Hematopoietic multipotent progenitor cell treated with erythropoietin and hydrocortisone succinate and interleukin-3 and kit ligand, for 17 days (in vitro differentiated cells): ENCODE results near the gene H3-3A.
A peak's percentile ranks its signal among the peaks of the same experiment; 100 is the strongest.

Source experiments
- DNase-seq: peaks from one replicate; pipeline ENCODE4 v3.0.0-alpha.2; 2015; ENCODE audit warnings: low spot score

H3-3A gene

DNA sequence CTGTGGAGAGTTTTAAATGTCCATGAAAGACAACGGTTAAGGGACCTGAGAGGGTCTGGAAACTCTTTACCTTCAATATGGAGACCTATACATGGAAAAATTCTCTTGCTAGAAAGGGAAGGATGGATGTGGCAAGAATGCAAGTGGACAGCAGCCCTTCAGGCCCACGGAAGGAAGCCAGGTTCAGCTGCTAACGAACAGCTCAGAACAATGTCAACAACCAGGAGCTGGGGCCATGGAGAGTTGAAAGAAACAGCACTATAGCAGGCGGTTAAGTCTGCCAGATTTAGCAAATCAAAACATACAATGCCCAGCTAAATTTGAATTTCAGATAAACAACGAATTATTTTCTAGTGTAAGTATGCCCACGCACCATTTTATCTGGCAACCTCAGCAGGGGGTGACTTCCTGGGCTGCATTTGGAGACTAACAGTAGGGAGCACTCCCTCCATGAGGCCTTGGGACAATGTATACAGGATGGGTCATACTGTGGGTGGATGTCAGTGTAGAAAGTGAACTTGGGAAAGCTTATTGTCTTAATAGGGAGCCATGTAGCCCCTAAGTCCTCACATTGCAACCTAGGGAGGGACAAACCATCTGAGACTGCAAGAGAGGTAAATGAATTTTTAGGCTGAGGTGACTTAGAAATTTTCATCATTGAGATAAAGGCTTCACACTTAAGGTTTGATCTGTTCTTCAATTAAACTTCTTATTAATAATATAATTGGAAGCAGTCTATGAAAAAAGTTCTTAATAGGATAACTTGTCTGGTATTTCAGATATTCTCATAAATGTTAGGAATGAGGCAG is 7.8 kb upstream of the H3-3A start:
- DNase-seq: no peak

DNA sequence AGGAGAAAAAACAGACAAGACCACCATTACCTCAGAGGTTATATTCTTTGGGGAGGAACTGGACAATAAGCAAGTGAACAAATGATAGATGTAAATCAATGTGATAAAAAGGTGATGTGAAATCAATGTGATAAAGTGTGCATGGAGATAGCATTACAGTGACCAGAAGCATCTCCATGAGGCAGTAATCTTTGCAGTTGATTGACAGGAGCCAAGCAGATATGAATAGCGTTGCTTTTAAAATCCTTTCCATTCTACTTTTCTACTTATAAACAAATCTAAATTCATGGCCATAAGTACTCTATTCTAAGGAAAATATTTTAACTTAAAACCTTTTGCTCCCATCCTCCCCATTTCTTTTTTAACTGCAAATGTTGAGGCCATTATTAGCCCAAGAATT is 2.8 kb upstream of the H3-3A start:
- no peak for DNase-seq

- no peak for DNase-seq
Measured at GRCh38 chr1:226060427-226060826, 2.1 kb upstream of the H3-3A start.

DNA sequence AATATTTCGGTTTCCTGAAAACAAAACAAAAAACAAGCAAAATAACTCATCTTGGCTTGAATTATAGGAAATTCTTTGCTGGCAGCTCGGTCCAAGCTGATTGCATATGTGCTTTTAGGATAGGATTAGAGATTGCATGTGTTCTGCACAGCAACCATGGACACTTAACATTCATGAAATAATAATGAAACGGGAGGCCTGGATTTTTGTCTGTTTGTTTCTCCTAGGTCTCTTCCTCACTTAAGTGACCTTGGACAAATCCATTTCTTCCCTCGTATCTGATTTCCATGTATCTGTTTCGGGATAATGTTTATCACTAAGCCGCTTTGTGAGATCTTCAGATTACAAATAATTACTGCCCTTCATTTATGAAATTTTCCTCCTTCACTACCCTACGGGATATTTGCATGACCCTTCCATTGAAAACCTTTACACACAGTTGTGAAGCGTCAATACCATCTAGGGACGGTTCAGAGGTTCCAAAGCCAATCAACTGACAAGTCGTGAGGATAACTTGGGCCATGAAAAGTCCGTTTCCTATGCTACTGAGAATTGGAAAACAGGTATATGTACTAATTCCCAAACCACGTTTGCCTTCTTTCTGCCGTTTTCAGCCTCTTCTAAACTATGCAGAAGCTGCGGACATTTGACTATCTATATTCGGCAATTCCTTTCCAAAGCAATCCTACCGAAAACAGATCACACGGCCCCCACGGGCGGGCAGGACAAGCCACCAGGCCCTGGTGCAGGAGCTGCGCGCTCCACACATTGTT is 1.3 kb upstream of the H3-3A start:
- DNase-seq: peak; percentile 30

DNA sequence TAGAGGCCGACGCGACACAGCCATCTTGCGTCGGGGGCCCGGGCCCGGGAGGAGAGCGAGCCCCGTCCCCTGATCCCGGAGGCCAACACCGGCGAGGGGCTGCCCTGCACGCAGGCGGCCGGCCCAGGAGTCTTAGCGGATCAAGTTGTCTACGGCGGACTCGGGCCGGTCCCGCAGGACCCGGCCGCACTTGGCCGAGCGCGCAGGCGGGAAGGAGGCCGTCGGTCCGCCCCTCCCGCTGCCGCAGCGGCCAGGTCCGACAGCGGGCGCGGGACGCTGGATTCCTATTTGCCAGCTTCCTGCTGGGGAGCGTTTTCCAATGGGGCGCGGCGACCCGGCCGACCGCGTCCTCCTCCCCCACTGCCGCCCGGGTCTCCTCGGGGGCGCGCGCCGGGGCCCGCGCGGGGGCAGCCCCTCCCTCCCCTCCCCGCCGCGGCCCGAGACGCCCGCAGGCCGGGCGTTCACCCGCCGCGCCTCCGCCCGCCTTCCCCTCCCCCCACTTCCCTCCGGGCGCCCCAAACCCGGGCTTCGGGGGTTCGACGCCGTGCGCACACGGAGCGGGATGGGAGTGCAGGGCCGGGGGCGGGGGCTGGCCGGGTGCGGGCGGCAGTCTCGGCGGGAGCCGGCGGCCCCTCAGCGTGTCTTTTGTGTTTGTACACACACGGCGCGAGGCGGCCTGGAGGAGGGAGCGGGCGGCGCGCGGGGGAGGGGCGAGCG is 517 bp upstream of the H3-3A start:
- DNase-seq: no peak

- DNase-seq: peak; percentile 66
Measured at GRCh38 chr1:226063224-226063976, 884 bp downstream of the H3-3A start.

DNA sequence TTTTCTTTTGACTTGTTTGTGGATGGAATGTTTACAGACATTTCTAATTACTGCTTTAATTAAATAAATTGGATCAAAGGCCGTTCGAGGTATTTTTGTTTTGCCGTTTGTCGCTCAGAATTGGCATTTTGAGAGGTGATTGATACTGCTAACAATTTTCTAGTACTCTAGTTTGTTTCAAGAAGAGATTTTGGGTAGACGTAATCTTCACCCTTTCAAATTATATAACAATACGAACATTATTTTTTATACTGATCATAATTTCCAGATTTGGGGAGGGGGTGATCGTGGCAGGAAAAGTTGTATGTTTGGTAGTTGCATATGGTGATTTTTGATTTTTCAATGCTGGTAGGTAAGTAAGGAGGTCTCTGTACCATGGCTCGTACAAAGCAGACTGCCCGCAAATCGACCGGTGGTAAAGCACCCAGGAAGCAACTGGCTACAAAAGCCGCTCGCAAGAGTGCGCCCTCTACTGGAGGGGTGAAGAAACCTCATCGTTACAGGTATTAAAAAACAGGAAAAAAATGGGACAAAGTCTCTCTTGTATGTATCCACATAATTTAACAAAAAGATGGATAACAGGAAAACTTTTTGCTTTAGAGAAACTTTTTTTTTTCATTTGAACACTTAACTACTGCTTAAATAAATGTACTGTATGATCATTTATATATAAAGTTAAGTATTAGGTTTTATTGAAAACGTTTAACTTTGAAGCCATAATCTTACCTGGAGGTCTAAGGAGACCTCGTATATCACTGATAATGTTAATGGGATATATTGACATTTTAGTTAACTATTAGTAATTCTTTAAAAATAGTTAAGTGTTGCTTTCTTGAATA is 1.7 kb downstream of the H3-3A start:
- DNase-seq: peak; percentile 79

- DNase-seq: peak; percentile 84
Measured at GRCh38 chr1:226064816-226065248, 2.3 kb downstream of the H3-3A start.

- DNase-seq: peak; percentile 58
Measured at GRCh38 chr1:226066415-226067078, 4.0 kb downstream of the H3-3A start.

DNA sequence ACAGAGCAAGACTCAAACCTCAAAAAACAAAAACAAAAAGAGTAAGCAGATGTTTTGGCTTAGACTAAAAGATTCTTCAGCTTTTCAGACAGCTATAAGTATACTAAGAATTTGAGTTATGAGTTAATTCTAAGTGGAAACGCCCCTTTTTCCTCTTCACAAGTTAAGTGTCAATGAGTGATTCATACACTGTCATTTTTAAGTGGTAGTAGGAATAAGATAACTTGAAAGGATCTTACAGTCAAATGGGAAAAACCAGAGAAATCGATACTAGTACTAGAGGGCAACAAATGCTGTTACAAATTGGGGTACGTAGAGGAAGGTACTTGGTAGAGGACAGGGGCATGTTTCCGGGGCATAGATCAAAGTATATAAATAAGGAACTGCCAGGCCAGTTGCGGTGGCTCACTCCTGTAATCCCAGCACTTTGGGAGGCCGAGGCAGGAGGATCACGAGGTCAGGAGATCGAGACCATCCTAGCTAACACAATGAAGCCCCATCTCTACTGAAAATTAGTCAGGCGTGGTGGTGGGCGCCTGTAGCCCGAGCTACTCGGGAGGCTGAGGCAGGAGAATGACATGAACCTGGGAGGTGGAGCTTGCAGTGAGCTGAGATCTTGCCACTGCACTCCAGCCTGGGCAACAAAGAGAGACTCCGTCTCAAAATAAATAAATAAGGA is 7.4 kb downstream of the H3-3A start:
- DNase-seq: no peak

- DNase-seq: no peak
Measured at GRCh38 chr1:226072347-226072746, 9.8 kb downstream of the H3-3A start.

- DNase-seq: no peak
Measured at GRCh38 chr1:226073184-226073950, 10.9 kb downstream of the H3-3A start.

DNA sequence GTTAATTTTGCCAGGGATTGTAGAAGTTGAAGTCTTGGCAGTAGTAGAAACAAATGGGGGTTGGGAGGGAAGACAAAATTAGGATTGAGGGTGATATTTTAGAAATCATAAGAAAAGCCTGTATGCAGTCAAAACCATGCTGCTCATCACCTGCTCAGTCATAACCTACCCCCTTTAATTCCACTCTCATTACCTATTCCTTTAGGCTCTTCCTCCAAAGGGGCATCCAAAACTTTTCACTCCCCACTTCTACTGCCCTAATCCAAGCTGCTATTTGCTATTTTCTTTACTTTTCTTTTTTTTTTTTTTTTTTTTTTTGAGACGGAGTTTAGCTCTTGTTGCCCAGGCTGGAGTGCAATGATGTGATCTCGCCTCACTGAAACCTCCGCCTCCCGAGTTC is 11.5 kb downstream of the H3-3A start:
- no peak for DNase-seq

DNA sequence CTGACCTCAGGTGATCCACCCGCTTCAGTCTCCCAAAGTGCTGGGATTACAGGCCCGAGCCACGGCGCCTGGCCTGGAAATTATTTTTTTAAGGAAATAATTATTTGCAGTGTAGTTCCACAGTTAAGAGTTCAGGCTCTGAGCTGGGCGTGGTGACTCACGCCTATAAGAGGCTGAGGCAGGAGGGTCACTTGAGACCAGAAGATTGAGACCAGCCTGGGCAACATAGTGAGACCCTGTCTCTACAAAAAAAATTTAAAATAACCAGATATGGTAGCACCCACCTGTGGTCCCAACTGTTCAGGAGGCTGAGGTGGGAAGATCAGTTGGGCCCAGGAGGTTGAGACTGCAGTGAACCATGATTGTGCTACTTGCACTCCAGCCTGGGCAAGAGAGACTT is 13.9 kb downstream of the H3-3A start:
- DNase-seq: no peak

- no peak for DNase-seq
Measured at GRCh38 chr1:226078374-226078773, 15.9 kb downstream of the H3-3A start.

GRCh38 chr1:226082587-226082917 is 20.0 kb downstream of the H3-3A start:
- no peak for DNase-seq

DNA sequence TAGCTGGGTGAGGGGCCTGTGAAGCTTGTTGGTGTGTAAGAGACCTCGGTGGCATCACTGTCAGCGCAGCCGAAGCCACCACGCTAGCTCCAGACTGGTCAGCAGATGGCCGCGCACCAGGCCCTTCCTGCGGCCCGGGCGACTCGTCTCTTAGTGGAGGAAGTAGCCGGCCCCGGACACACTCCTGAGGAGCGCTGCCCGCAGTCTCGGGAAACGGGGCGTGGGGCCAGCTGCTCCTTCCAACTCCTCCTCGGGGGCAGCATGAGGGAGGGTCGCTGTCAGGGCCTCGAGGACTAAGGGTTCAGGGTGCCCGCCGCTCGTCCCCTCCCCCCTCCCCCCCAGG is 20.4 kb downstream of the H3-3A start:
- DNase-seq: no peak

- DNase-seq: peak; percentile 85
Measured at GRCh38 chr1:226083302-226084101, 21.0 kb downstream of the H3-3A start.
